Measurements from ENCODE around the gene P3R3URF.
A peak's percentile ranks its signal among the peaks of the same experiment; 100 is the strongest.

DNA sequence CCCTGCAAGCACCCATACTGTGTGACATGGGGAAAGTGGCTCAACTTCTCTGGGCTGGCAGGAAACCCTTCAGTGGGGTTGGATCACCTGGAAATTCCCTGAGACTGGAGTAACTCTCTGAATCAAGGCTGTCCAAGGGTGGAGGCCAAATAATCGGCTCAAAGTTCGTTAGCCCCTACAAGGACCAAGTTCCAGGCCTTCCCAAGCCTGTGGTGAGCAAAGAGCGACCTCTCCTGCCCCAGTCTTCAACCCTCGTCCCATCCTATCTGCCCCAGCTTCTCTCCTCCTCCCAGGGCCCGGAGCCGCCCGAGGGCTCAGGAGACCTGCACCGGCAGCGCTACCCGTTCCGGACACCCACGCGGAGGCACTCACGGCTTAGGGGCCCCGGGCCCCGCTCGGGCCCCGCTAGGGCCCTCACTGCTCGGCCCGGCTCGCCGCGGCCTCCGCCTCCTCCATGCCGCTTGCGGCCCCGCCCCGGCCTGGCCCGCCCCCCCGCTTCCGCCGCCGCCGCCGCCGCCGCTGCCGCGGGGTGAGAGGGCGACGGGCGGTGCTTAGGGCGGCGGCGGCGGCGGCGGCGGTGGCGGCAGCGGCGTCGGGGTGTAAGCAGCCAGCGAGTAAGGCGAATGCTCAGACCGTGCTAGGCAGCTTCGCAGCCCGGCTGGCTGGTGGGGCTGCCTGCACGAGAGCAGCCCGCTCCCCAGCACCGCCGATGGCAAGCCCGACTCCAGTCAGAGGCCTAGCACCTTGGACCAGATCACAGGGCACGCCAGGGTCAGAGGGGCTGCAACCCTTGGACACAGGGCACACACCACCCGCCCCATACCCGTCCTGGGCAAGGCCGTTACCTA is 21.9 kb upstream of the P3R3URF start, which contains the start of gene POMGNT1:
- TF ChIP-seq, protein P1, sequence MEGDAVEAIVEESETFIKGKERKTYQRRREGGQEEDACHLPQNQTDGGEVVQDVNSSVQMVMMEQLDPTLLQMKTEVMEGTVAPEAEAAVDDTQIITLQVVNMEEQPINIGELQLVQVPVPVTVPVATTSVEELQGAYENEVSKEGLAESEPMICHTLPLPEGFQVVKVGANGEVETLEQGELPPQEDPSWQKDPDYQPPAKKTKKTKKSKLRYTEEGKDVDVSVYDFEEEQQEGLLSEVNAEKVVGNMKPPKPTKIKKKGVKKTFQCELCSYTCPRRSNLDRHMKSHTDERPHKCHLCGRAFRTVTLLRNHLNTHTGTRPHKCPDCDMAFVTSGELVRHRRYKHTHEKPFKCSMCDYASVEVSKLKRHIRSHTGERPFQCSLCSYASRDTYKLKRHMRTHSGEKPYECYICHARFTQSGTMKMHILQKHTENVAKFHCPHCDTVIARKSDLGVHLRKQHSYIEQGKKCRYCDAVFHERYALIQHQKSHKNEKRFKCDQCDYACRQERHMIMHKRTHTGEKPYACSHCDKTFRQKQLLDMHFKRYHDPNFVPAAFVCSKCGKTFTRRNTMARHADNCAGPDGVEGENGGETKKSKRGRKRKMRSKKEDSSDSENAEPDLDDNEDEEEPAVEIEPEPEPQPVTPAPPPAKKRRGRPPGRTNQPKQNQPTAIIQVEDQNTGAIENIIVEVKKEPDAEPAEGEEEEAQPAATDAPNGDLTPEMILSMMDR (IDR thresholded peaks at IDR 0.05; ENCODE audit: insufficient read depth, low read length, poor library complexity, severe bottlenecking), result peak; percentile 20
- TF ChIP-seq EZH2phosphoT487 (conservative IDR thresholded peaks at IDR 0.05; ENCODE audit: low read length), result no peak
